NK-92 treated with Interleukin-12 subunit alpha and Interleukin-12 subunit beta, amount 100 ng/mL, for 24 hours (cell line): Measurements from ENCODE around the gene B4GALT7.
"Not testable (repeated sequence)": the region's sequence is repeated elsewhere in the genome, so short reads cannot be mapped to it uniquely, and the experiment has no call there.

Source experiments
- DNase-seq: peaks from one replicate; lab custom pipeline; 2025; lab: John Stamatoyannopoulos, UW

B4GALT7 gene

DNA sequence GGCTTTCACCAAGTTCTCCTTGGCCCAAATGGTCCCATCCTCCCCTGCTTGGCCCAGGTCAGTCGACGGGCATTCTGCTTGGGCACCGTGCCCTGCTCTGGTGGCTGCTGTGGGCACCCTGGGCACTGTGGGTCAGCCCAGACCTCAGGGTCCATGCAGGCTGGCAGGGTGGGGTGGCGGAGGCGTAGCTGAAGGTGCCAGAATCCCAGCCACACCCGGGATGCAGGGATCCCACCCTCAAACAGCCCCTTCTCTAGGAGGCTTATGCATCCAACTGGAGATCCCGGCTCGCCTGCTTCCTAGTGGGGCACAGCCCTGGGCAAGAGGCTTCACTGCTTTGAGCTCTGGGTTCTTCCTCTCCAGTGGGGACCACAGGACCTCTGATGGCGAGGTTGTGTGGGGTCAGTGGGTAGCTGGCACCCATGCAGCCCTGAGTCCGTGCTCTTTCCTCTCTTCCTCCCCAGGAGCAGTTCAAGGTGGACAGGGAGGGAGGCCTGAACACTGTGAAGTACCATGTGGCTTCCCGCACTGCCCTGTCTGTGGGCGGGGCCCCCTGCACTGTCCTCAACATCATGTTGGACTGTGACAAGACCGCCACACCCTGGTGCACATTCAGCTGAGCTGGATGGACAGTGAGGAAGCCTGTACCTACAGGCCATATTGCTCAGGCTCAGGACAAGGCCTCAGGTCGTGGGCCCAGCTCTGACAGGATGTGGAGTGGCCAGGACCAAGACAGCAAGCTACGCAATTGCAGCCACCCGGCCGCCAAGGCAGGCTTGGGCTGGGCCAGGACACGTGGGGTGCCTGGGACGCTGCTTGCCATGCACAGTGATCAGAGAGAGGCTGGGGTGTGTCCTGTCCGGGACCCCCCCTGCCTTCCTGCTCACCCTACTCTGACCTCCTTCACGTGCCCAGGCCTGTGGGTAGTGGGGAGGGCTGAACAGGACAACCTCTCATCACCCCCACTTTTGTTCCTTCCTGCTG is 9.4 kb downstream of the B4GALT7 start:
- no peak for DNase-seq

GRCh38 chr5:177610131-177610769 is 10.3 kb downstream of the B4GALT7 start:
- DNase-seq: no peak

DNA sequence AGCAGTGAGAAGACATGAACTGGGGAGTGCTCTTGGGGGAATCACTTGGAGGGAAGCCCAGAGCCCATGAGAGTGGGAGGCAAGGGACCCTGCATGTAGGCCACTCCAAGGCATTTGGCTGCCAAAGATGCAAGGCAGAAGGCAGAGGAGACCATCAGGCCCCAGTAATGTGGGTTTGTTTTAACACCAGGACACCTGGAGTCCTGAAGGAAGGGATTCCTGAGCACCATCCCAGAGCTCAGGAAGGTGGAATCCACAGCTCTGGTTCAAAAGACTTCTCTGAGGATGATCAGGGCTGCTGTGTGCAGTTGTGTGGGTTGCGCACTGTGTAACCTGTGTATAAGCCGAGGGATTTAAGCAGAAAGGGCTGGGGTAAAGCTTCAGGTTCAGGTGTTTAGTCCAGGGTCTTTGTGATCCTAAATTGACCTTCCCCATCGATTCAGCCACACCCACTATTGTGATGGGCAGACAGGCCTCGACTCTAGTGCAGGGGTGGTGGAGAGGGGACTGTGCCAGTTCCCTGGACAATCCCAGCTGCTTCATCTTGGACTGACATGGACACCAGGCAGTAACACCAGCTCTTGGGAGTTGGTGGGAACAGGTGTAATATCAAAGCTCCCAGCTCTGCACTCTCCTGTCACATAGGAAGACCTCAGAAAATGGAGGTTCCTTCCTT is 11.0 kb downstream of the B4GALT7 start:
- DNase-seq: no peak

DNA sequence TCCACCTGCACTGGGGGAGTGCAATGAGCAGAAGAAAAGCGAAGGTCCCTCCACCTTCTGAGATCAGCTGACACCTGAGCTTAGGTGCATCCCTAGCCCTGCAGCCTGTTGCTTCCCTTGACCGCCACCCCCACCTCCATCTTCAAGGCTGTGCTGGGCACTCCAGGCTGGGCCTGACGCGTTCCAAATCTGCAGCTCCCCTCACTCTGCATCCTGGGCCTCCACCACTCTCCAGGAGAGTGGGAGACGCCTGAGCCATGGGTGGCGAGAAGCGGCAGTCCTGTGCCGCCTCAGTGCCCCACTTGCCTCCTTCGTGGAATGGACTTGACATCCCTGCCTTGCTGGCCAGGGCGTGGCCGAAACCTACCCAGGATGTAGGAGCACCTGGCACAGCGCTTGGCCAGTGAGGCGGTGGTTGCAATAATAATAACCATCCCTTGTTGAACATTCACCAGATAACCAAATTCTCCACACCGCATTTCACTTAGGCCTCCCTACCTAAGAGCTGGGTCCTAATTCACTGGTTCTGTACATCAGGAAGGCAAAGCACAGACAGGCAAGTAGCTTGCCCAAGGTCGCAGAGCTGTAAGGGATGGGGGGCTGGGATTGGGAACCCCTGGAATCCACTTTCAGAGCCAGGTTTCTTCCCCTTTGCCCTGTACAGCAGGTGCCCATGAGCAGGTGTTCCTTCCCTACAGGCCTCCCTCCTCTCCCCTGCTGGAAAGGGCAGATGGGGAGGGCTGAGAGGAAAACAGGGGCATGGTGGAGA is 11.7 kb downstream of the B4GALT7 start:
- DNase-seq: no peak

GRCh38 chr5:177612215-177612673 is 12.3 kb downstream of the B4GALT7 start:
- no peak for DNase-seq

DNA sequence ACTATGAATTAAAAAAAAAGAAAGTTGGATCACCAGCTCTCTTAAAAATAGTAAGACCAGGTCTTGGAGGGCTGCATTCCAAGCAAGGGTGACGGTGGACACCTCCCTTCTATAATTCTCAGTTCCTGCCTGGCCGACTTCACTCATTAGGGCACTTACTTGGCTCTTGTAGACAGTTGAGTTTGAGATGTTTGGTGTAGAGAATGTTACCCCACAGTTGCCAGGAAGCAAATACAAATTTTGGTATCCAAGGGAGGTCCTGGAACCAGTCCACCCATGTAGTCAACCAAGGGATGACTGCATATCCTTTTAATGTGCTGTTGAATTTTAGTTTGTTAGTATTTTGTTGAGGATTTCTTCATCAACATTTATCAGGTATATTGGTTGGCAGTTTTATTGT is 20.6 kb downstream of the B4GALT7 start:
- DNase-seq: no peak

- not testable (repeated sequence) for DNase-seq
These were observed 24.2 kb downstream of the B4GALT7 start for GRCh38 chr5:177624172-177624571.

GRCh38 chr5:177630186-177630585 is 30.3 kb downstream of the B4GALT7 start:
- not testable (repeated sequence) for DNase-seq

- not testable (repeated sequence) for DNase-seq
These were observed 35.0 kb downstream of the B4GALT7 start for GRCh38 chr5:177634912-177635311.

- not testable (repeated sequence) for DNase-seq
These were observed 45.5 kb downstream of the B4GALT7 start for GRCh38 chr5:177645462-177645861.

- not testable (repeated sequence) for DNase-seq
These were observed 51.3 kb downstream of the B4GALT7 start for GRCh38 chr5:177651235-177651634.

- DNase-seq: not testable (repeated sequence)
These were observed 57.9 kb downstream of the B4GALT7 start for GRCh38 chr5:177657846-177658245.

GRCh38 chr5:177658542-177658941 is 58.6 kb downstream of the B4GALT7 start:
- DNase-seq: not testable (repeated sequence)
